ENCODE measurements around the gene SORT1.

- no peak for TF ChIP-seq CTCF (conservative IDR thresholded peaks at IDR 0.05; ENCODE audit: low read depth, low read length)
- TF ChIP-seq EZH2 (IDR thresholded peaks at IDR 0.05; ENCODE audit: borderline replicate concordance, low read depth, low read length, poor library complexity, severe bottlenecking) = no peak
These were observed 126.3 kb downstream of the SORT1 start for GRCh38 chr1:109271458-109271857.

Measured in A673 (cell line).